MM.1S (cell line): ENCODE results near the gene FBXW4.

Experiments
- DNase-seq: peaks from one replicate; pipeline ENCODE4 v3.0.0-alpha.2; 2015
- H2AFZ ChIP-seq: fragments of 300-600 bp; sonication (generic); 2 replicates; pipeline ENCODE4 v1.6.0; 2016; ENCODE audit warnings: antibody characterized with exemption, low read length
- H3F3A ChIP-seq: fragments of 300-600 bp; sonication (generic); 2 replicates; pipeline ENCODE4 v1.6.1; 2016; ENCODE audit warnings: mild to moderate bottlenecking, antibody characterized with exemption, low read length, moderate library complexity, mixed read lengths; ENCODE audit not compliant: insufficient read depth
- H3K27ac ChIP-seq: fragments of 300-600 bp; sonication (generic); 2 replicates; pipeline ENCODE4 v1.5.1; 2016; ENCODE audit warnings: mild to moderate bottlenecking, low read length
- H3K27me3 ChIP-seq: fragments of 300-600 bp; sonication (generic); replicated peaks from 2 replicates; pipeline ENCODE4 v1.6.0; 2016; ENCODE audit warnings: low read length; ENCODE audit not compliant: insufficient read depth
- H3K36me3 ChIP-seq: fragments of 300-600 bp; sonication (generic); replicated peaks from 2 replicates; pipeline ENCODE4 v1.6.1; 2016; ENCODE audit warnings: mild to moderate bottlenecking, low read length, mixed read lengths; ENCODE audit not compliant: insufficient read depth
- H3K4me1 ChIP-seq: fragments of 300-600 bp; sonication (generic); 2 replicates; pipeline ENCODE4 v1.6.1; 2016; ENCODE audit warnings: low read length, mixed read lengths
- H3K4me2 ChIP-seq: fragments of 300-600 bp; sonication (generic); 2 replicates; pipeline ENCODE4 v1.6.0; 2016; ENCODE audit warnings: low read depth, low read length
- H3K4me3 ChIP-seq: fragments of 300-600 bp; sonication (generic); 2 replicates; pipeline ENCODE4 v1.5.1; 2016; ENCODE audit warnings: low read length, mixed read lengths
- H3K79me2 ChIP-seq: fragments of 300-600 bp; sonication (generic); 2 replicates; pipeline ENCODE4 v1.6.1; 2016; ENCODE audit warnings: mixed run types, low read length, mixed read lengths
- H3K9ac ChIP-seq: fragments of 300-600 bp; sonication (generic); 2 replicates; pipeline ENCODE4 v1.6.1; 2016; ENCODE audit warnings: low read length, mixed read lengths
- H3K9me2 ChIP-seq: fragments of 300-600 bp; sonication (generic); replicated peaks from 2 replicates; pipeline ENCODE4 v1.6.1; 2016; ENCODE audit warnings: mild to moderate bottlenecking, low read length, mixed read lengths; ENCODE audit not compliant: insufficient read depth
- H3K9me3 ChIP-seq: fragments of 300-600 bp; sonication (generic); replicated peaks from 2 replicates; pipeline ENCODE4 v1.6.1; 2016; ENCODE audit warnings: mild to moderate bottlenecking, low read length, mixed read lengths; ENCODE audit not compliant: insufficient read depth
- H4K20me1 ChIP-seq: fragments of 300-600 bp; sonication (generic); 2 replicates; pipeline ENCODE4 v1.6.1; 2016; ENCODE audit warnings: mild to moderate bottlenecking, low read length, moderate library complexity, mixed read lengths; ENCODE audit not compliant: insufficient read depth
- CTCF ChIP-seq: fragments of 300-600 bp; sonication (generic); IDR thresholded peaks from 2 replicates; pipeline ENCODE4 v1.5.1; 2016; ENCODE audit warnings: antibody characterized with exemption, low read length, mixed read lengths
- EZH2 ChIP-seq: fragments of 300-600 bp; sonication (generic); optimal IDR thresholded peaks from 2 replicates; pipeline ENCODE3; 2017; ENCODE audit warnings: low read depth, mild to moderate bottlenecking, antibody characterized with exemption, low read length, mixed read lengths
- EZH2phosphoT487 ChIP-seq: fragments of 300-600 bp; sonication (generic); IDR thresholded peaks from 2 replicates; pipeline ENCODE4 v1.6.1; 2018; ENCODE audit warnings: antibody characterized with exemption, low read length

The FBXW4 gene

GRCh38 chr10:101691081-101691480 lies 3.9 kb downstream of the FBXW4 start:
- Histone ChIP-seq H3K4me2 (no peak overlapping the region), H3K9ac (no peak overlapping the region), H3K79me2 (peaks cover 57% of the 10 kb centered on the region), H3F3A (peaks cover 13% of the 10 kb centered on the region), H3K9me3 (no peaks in the 10 kb centered on the region), H3K27ac (no peak overlapping the region), H3K4me3 (no peak overlapping the region), H3K4me1 (peaks cover 10% of the 10 kb centered on the region; the same call in 1 of the 2 replicates), H3K9me2 (no peaks in the 10 kb centered on the region), H3K36me3 (no peaks in the 10 kb centered on the region), H3K27me3 (no peaks in the 10 kb centered on the region), H2AFZ (no peak overlapping the region), H4K20me1 (no peaks in the 10 kb centered on the region)
- no peak for TF ChIP-seq CTCF
- TF ChIP-seq EZH2: no peak
- no peak for TF ChIP-seq EZH2phosphoT487
- DNase-seq: no peak

- Histone ChIP-seq H3K9me3 (no peaks in the 10 kb centered on the region), H3K79me2 (peaks cover 57% of the 10 kb centered on the region)
- TF ChIP-seq CTCF (no peak), EZH2phosphoT487 (no peak), EZH2 (no peak)
Observed at GRCh38 chr10:101690461-101690860, 4.5 kb downstream of the FBXW4 start.

GRCh38 chr10:101687071-101687658 lies 7.8 kb downstream of the FBXW4 start:
- Histone ChIP-seq H3F3A (no peaks in the 10 kb centered on the region), H3K4me3 (no peak overlapping the region), H3K36me3 (no peaks in the 10 kb centered on the region), H3K4me2 (no peak overlapping the region), H3K9me2 (no peaks in the 10 kb centered on the region), H4K20me1 (no peaks in the 10 kb centered on the region), H3K79me2 (peaks cover 32% of the 10 kb centered on the region), H3K9me3 (no peaks in the 10 kb centered on the region), H3K9ac (no peak overlapping the region), H3K4me1 (0 out of 2 replicates have a peak, but pooled peaks cover 9% of the 10 kb centered on the region), H3K27me3 (no peaks in the 10 kb centered on the region), H3K27ac (no peak overlapping the region), H2AFZ (no peak overlapping the region)
- no peak for DNase-seq
- TF ChIP-seq CTCF (no peak), EZH2phosphoT487 (no peak), EZH2 (no peak)

More at GRCh38 chr10:101690461-101690860, 4.5 kb downstream of the FBXW4 start:
- Histone ChIP-seq H3K27ac (no peak overlapping the region), H4K20me1 (no peaks in the 10 kb centered on the region), H3F3A (peaks cover 13% of the 10 kb centered on the region), H3K9ac (no peak overlapping the region), H3K4me2 (no peak overlapping the region), H2AFZ (no peak overlapping the region), H3K4me3 (no peak overlapping the region), H3K4me1 (peaks cover 8% of the 10 kb centered on the region; the same call in 1 of the 2 replicates), H3K27me3 (no peaks in the 10 kb centered on the region), H3K9me2 (no peaks in the 10 kb centered on the region), H3K36me3 (no peaks in the 10 kb centered on the region)
- no peak for DNase-seq
